Measurements from ENCODE around the gene LCNL1.

GRCh38 chr9:137006116-137007003, 23.6 kb downstream of the LCNL1 start:
- TF ChIP-seq EZH2 (IDR thresholded peaks at IDR 0.05): no peak
- TF ChIP-seq CTCF (IDR thresholded peaks at IDR 0.05): no peak
